GM20431 (cell line): ENCODE results near the gene SLC22A13.
"Not testable (repeated sequence)": the region's sequence is repeated elsewhere in the genome, so short reads cannot be mapped to it uniquely, and the experiment has no call there.

Experiments
- in situ Hi-C: fragments of 300-500 bp; cut with MseI, MboI; formaldehyde crosslinking; loops from one replicate; pipeline ENCODE4 v1.15.0; 2020; ENCODE audit warnings: low sequenced_read_pairs; ENCODE audit not compliant: unreplicated experiment

Gene SLC22A13

DNA sequence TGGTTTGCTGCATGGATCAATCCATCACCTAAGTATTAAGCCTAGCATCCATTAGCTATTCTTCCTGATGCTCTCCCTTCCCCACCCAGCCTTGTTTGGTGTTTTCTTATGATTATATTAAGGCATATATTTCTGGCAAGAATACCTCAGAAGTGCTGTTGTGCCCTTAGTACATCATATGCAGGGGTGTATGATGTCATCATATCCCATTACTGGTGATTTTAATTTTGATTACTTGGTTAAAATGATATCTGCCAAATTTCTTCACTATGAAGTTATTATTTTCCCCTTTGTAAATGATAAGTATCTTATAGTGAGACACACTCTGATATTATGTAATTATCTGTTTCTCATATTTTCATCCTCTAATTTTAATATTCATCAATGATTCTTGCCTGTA, 31.9 kb downstream of the SLC22A13 start:
- in situ Hi-C loops, result no loop called here

- in situ Hi-C loops, result no loop called here
These were observed 32.5 kb downstream of the SLC22A13 start for GRCh38 chr3:38297947-38298711.

GRCh38 chr3:38306941-38307340, 41.3 kb downstream of the SLC22A13 start:
- in situ Hi-C loops, result no loop called here

DNA sequence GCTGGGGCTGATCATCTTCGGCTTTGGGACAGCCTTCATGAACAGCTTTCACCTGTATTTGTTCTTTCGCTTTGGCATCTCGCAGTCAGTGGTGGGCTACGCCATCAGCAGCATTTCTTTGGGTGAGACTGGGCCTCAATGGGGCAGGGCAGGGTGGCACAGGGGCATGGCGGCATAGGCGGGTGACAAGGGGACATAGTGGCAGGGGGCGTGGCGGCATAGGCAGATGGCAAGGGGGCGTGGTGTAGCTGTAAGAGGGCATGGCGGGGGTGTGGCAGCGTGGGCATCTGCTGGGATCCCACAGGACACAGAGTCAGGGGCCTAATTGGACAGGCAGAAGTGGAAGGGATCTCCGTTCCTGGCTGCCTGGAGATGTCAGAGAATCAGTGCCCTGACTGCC, 42.0 kb downstream of the SLC22A13 start:
- in situ Hi-C loops, result no loop called here

DNA sequence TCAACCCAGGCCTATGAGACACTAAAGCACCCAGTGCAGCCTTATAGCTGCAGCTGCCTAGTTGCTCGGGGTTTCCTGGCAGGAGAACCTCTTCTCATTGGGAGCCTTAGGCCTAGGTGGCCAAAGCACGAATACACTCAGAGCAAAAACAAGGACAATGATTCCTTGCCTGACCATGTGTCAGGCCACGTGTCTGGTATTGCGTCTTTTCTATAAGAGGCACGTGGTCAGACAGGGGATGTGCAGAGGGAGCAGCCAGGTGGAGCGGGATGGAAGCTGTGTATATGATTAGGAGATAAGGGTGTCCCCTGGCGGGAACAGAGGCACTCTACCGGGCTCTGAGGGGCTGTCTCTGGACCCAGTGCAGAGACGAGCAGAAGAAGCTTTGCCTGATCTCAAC, 42.8 kb downstream of the SLC22A13 start:
- in situ Hi-C loops, result no loop called here

DNA sequence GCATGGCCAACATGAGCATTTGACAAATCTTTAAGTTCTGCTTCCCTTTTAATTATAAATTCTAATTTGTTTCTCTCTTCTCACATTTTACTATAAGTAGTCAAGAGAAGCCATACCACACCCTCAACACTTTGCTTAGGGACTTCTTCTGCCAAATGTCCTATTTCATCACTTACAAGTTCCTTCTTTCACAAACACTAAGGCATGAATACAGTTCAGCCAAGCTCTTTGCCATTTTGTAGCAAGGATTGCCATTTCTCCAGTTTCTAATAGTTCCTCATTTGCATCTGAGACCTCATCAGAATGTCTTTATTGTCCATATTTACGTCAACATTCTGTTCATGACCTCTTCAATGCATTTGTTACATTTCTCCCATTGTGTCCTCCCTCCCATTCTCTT, 45.9 kb downstream of the SLC22A13 start:
- in situ Hi-C loops, result no loop called here

- in situ Hi-C loops, result no loop called here
These were observed 46.3 kb downstream of the SLC22A13 start for GRCh38 chr3:38311941-38312340.

DNA sequence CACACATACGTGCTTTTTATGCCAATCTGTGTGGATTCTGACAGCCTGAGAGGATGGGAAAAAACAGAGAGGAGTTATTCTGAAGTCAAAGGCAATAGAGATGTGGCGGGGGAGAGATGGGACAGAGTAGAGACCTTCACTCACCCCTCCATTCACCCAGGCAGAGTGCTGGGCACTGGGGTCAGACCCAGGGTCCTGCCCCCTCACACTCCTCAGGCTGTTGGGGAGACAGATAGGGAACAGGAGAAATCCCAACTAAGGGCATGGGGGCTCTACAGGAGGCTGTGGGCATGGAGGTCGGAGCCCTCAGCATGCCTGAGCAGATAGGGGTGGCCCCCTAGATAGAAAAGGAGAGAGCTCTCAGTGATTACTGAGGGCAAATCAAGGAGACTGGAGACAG, 46.7 kb downstream of the SLC22A13 start:
- in situ Hi-C loops, result no loop called here

- in situ Hi-C loops, result no loop called here
These were observed 47.7 kb downstream of the SLC22A13 start for GRCh38 chr3:38313263-38313662.

DNA sequence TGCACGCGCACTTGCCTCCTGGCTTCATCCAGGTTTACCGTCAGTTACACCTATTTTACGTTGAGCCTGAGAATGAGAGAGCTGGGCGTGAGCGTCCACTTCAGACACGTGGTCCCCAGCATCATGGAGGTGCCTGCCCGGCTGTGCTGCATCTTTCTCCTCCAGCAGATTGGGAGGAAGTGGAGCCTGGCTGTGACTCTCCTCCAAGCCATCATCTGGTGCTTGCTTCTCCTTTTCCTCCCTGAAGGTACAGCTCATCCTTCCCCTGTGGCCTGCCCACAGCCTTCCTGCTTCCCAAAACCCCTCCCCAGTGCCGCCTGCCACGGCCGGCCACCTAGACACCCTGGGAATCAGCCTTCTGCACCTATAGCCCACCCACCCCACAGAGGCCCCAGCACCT, 48.1 kb downstream of the SLC22A13 start:
- in situ Hi-C loops, result no loop called here

- in situ Hi-C loops, result no loop called here
These were observed 48.6 kb downstream of the SLC22A13 start for GRCh38 chr3:38314112-38314763.

GRCh38 chr3:38314764-38315487, 49.3 kb downstream of the SLC22A13 start:
- in situ Hi-C loops, result no loop called here

DNA sequence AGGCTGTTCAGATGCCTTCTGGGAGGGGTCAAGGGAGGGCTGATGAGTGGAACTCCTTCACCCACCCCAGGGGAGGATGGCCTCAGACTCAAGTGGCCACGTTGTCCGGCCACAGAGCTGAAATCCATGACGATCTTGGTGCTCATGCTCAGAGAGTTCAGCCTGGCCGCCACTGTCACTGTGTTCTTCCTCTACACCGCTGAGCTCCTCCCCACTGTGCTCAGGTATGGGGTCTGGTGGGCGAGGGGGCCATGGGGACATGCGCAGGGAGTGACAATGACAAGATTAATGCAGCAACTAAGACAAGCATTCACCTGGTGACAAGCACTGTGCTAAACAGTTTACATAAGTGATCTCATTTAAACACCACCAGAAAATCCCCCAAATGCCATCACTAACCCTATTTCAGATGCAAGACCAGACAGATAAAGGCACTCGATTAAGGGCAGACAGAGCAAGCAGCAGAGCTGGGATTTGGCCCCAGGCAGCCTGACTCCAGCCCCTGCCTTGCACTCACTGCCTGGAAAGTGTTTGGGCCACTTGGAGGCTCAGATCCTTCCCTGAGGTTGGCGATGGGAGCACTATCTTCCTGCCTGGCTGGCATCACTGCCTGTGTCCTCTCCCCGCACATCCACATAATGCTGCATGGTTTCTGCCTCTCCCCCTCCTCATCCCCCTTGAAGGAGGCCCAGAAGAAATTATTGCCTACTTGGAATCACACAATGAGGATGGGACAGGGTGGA, 50.0 kb downstream of the SLC22A13 start:
- in situ Hi-C loops, result no loop called here

GRCh38 chr3:38316356-38317191, 51.0 kb downstream of the SLC22A13 start:
- in situ Hi-C loops, result no loop called here

- in situ Hi-C loops, result no loop called here
These were observed 51.7 kb downstream of the SLC22A13 start for GRCh38 chr3:38317192-38317759.

GRCh38 chr3:38318766-38319671, 53.4 kb downstream of the SLC22A13 start:
- in situ Hi-C loops, result no loop called here

GRCh38 chr3:38320638-38321037, 55.0 kb downstream of the SLC22A13 start:
- in situ Hi-C loops, result not testable (repeated sequence)

- in situ Hi-C loops, result no loop called here
These were observed 57.4 kb downstream of the SLC22A13 start for GRCh38 chr3:38323060-38323459.
